OCI-LY3 (cell line): ENCODE data around the gene TLE4.

Source experiments
- H2AFZ ChIP-seq: fragments of 200-600, 300-600 bp; shearing (Covaris generic); 2 replicates; pipeline ENCODE4 v1.6.0; 2014; ENCODE audit warnings: antibody characterized with exemption, low read depth, low read length
- H3K27ac ChIP-seq: fragments of 200-600, 300-600 bp; sonication (generic); 2 replicates; pipeline ENCODE4 v1.5.1; 2014; ENCODE audit warnings: mild to moderate bottlenecking, low read length, moderate library complexity, mixed read lengths
- H3K27me3 ChIP-seq: fragments of 200-600, 300-600 bp; sonication (generic); 2 replicates; pipeline ENCODE4 v1.6.1; 2014; ENCODE audit warnings: low read depth, low read length, mixed read lengths
- H3K36me3 ChIP-seq: fragments of 200-600, 300-600 bp; sonication (generic); replicated peaks from 2 replicates; pipeline ENCODE3; 2014; ENCODE audit warnings: low read depth, low read length, mixed read lengths
- H3K4me1 ChIP-seq: fragments of 300-600, 200-600 bp; sonication (generic); 2 replicates; pipeline ENCODE4 v1.6.1; 2014; ENCODE audit warnings: low read length, mixed read lengths
- H3K4me2 ChIP-seq: fragments of 200-600, 300-600 bp; sonication (generic); 2 replicates; pipeline ENCODE4 v1.6.1; 2014; ENCODE audit warnings: low read length, mixed read lengths
- H3K4me3 ChIP-seq: fragments of 300-600, 200-600 bp; sonication (generic); 2 replicates; pipeline ENCODE4 v1.5.1; 2014; ENCODE audit warnings: antibody characterized with exemption, mild to moderate bottlenecking, low read length, moderate library complexity
- H3K79me2 ChIP-seq: fragments of 300-600, 200-600 bp; shearing (Covaris generic); 2 replicates; pipeline ENCODE4 v1.6.1; 2014; ENCODE audit warnings: mild to moderate bottlenecking, low read length, mixed read lengths
- H3K9ac ChIP-seq: fragments of 300-600, 200-600 bp; shearing (Covaris generic); 2 replicates; pipeline ENCODE4 v1.6.0; 2014; ENCODE audit warnings: mild to moderate bottlenecking, low read length, moderate library complexity
- H3K9me3 ChIP-seq: fragments of 200-600, 300-600 bp; shearing (Covaris generic); 2 replicates; pipeline ENCODE4 v1.6.1; 2014; ENCODE audit warnings: low read length, mixed read lengths; ENCODE audit not compliant: insufficient read depth
- H4K20me1 ChIP-seq: fragments of 200-600, 300-600 bp; sonication (generic); 2 replicates; pipeline ENCODE4 v1.6.1; 2016; ENCODE audit warnings: low read length, mixed read lengths; ENCODE audit not compliant: insufficient read depth
- CTCF ChIP-seq: fragments of 200-600, 300-600 bp; sonication (generic); IDR thresholded peaks from 2 replicates; pipeline ENCODE4 v1.5.1; 2014; ENCODE audit warnings: antibody characterized with exemption, low read length, low read depth
- EZH2phosphoT487 ChIP-seq: fragments of 200-600 bp; shearing (Covaris generic); IDR thresholded peaks from 2 replicates; pipeline ENCODE4 v1.6.1; 2018; ENCODE audit warnings: antibody characterized with exemption, mixed run types, low read depth

TLE4 gene

GRCh38 chr9:79615038-79615437, 43.3 kb downstream of the TLE4 start:
- Histone ChIP-seq H3K27ac (no peak overlapping the region), H3K9ac (no peak overlapping the region), H3K79me2 (peaks cover 4% of the 10 kb centered on the region; the same call in 1 of the 2 replicates), H3K4me1 (peaks cover 24% of the 10 kb centered on the region), H3K9me3 (no peaks in the 10 kb centered on the region), H2AFZ (no peak overlapping the region), H3K4me2 (no peak overlapping the region), H3K36me3 (no peaks in the 10 kb centered on the region), H3K27me3 (no peaks in the 10 kb centered on the region), H4K20me1 (peaks cover 14% of the 10 kb centered on the region), H3K4me3 (no peak overlapping the region)
- TF ChIP-seq CTCF: no peak
- TF ChIP-seq EZH2phosphoT487: no peak

- Histone ChIP-seq H3K9ac (no peak overlapping the region), H3K79me2 (peaks cover 1% of the 10 kb centered on the region; the same call in 1 of the 2 replicates), H3K4me1 (peaks cover 18% of the 10 kb centered on the region), H3K27me3 (no peaks in the 10 kb centered on the region), H3K9me3 (no peaks in the 10 kb centered on the region), H3K4me3 (no peak overlapping the region), H3K27ac (no peak overlapping the region), H2AFZ (no peak overlapping the region), H4K20me1 (peaks cover 12% of the 10 kb centered on the region), H3K36me3 (no peaks in the 10 kb centered on the region), H3K4me2 (no peak overlapping the region)
- TF ChIP-seq EZH2phosphoT487 (no peak), CTCF (no peak)
Observed at GRCh38 chr9:79616013-79616412, 44.2 kb downstream of the TLE4 start.

GRCh38 chr9:79616971-79617370, 45.2 kb downstream of the TLE4 start:
- Histone ChIP-seq H3K27me3 (no peaks in the 10 kb centered on the region), H3K9me3 (no peaks in the 10 kb centered on the region), H2AFZ (no peak overlapping the region), H3K27ac (no peak overlapping the region), H3K79me2 (no peaks in the 10 kb centered on the region), H4K20me1 (peaks cover 14% of the 10 kb centered on the region), H3K4me3 (no peak overlapping the region), H3K36me3 (no peaks in the 10 kb centered on the region), H3K4me1 (peaks cover 8% of the 10 kb centered on the region), H3K9ac (no peak overlapping the region), H3K4me2 (no peak overlapping the region)
- TF ChIP-seq CTCF (no peak), EZH2phosphoT487 (no peak)

- Histone ChIP-seq H3K79me2 (no peaks in the 10 kb centered on the region), H3K4me3 (no peak overlapping the region), H3K27ac (no peak overlapping the region), H3K36me3 (no peaks in the 10 kb centered on the region), H3K4me2 (no peak overlapping the region), H4K20me1 (peaks cover 18% of the 10 kb centered on the region), H3K4me1 (peaks cover 6% of the 10 kb centered on the region), H3K9me3 (no peaks in the 10 kb centered on the region), H3K9ac (no peak overlapping the region), H3K27me3 (no peaks in the 10 kb centered on the region), H2AFZ (no peak overlapping the region)
- TF ChIP-seq EZH2phosphoT487: no peak
- no peak for TF ChIP-seq CTCF
Observed at GRCh38 chr9:79617395-79617794, 45.6 kb downstream of the TLE4 start.
